Measurements from ENCODE around the gene PRICKLE2. TPM values are rescaled to one million over a fixed set of nuclear protein-coding genes. Genes with fewer than 3 reads are reported as not detected.

The PRICKLE2 gene
- polyA plus RNA-seq, 1 donor (not counting 4 experiments of a cell fraction or from before 2014, with no cell fraction given): 7.8 TPM

DNA sequence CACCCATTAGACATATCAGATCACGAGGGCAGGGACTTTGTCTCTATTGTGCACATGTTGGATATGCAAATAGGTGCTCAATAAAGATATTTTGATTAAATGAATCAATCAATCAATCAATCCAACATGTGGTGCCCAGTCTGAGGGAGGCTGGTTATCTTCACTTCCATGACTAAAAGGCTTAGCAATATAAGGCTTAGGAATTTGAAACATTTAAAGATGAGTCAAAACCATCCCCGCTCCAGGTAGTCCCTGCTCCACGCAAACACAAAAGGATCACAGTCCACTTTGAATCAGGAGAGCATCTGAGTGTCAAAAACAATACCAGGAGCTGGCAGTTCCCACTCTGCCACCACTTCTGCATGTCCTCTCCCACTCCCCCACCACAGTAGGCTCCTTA lies 25.8 kb upstream of the PRICKLE2 start:
- Histone ChIP-seq H3K9me3 (ENCODE audit: control insufficient read depth, low read depth, low read length) (no peaks in the 10 kb centered on the region), H3K36me3 (ENCODE audit: control insufficient read depth in 2 of 2, extremely low read depth in 1 of 2, insufficient read depth in 2 of 2, low read length in 2 of 2) (no peaks in the 10 kb centered on the region), H3K79me2 (ENCODE audit: control insufficient read depth, insufficient read depth, low read length) (no peaks in the 10 kb centered on the region), H3K4me1 (ENCODE audit: control insufficient read depth, extremely low read depth, insufficient read depth, low read length) (peaks cover 4% of the 10 kb centered on the region), H3K27me3 (ENCODE audit: control insufficient read depth, extremely low read depth, insufficient read depth, low read length) (no peaks in the 10 kb centered on the region), H3K4me2 (ENCODE audit: control insufficient read depth, extremely low read depth, insufficient read depth, low read depth, low read length) (no peak overlapping the region), H3K4me3 (ENCODE audit: control insufficient read depth in 2 of 3, extremely low read depth in 1 of 3, insufficient read depth in 2 of 3, low read depth in 1 of 3, low read length in 3 of 3) (no peak overlapping the region), H2AFZ (ENCODE audit: control insufficient read depth, low read length) (no peak overlapping the region), H3K9ac (ENCODE audit: control insufficient read depth, extremely low read depth, insufficient read depth, low read length) (no peak overlapping the region), H4K20me1 (ENCODE audit: control insufficient read depth, extremely low read depth, insufficient read depth, low read length) (no peaks in the 10 kb centered on the region), H3K9me1 (ENCODE audit: control insufficient read depth, extremely low read depth, insufficient read depth, low read length) (no peaks in the 10 kb centered on the region), H3K27ac (ENCODE audit: control insufficient read depth, insufficient read depth, low read length) (no peak overlapping the region)
- dilution Hi-C loops (cut with MboI; ENCODE audit: extremely low pct_ligation_motif_present, low sequenced_read_pairs): no loop called here
- TF ChIP-seq, protein P1, sequence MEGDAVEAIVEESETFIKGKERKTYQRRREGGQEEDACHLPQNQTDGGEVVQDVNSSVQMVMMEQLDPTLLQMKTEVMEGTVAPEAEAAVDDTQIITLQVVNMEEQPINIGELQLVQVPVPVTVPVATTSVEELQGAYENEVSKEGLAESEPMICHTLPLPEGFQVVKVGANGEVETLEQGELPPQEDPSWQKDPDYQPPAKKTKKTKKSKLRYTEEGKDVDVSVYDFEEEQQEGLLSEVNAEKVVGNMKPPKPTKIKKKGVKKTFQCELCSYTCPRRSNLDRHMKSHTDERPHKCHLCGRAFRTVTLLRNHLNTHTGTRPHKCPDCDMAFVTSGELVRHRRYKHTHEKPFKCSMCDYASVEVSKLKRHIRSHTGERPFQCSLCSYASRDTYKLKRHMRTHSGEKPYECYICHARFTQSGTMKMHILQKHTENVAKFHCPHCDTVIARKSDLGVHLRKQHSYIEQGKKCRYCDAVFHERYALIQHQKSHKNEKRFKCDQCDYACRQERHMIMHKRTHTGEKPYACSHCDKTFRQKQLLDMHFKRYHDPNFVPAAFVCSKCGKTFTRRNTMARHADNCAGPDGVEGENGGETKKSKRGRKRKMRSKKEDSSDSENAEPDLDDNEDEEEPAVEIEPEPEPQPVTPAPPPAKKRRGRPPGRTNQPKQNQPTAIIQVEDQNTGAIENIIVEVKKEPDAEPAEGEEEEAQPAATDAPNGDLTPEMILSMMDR (optimal IDR thresholded peaks at IDR 0.05 in 1 of 3, IDR thresholded peaks at IDR 0.05 in 1 of 3, conservative IDR thresholded peaks at IDR 0.05 in 1 of 3; ENCODE audit: extremely low read depth in 1 of 3, insufficient read depth in 2 of 3, low read length in 3 of 3): no peak
- TF ChIP-seq EZH2 (IDR thresholded peaks at IDR 0.05; ENCODE audit: low read length): no peak
- DNase-seq (ENCODE audit: low read depth, low spot score) (no peak), FAIRE-seq (no peak)

DNA sequence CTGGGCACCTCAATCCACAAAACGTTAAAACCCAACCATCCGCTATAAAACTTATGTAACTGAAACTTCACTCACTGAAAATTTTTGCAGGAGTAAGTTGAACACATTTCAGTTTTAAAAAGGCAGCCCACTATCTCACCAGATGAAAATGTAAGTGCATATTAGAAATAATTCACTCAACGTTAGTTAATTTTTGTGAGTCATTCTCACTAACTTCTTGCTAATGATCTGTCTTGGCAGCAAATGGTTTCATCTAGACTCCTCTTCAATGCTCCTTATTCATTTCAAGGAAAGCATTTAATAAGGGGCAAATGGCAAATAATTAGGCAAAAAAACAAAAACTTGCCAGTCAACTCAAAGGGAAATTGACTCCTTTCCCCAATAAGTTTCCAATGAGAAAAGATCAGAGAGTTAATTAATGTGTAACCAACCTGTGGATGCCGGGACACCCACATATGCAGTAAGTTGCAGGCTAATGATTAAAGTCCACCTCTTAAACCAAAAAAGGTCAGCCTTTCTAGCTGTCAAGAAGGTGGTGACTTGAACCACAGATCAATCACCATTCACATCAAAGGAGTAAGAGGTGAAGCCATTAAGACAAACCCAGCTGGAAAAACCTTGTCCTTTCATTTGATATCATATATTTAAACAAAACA lies 22.9 kb upstream of the PRICKLE2 start:
- TF ChIP-seq, protein P1 (optimal IDR thresholded peaks at IDR 0.05 in 1 of 3, IDR thresholded peaks at IDR 0.05 in 1 of 3, conservative IDR thresholded peaks at IDR 0.05 in 1 of 3; ENCODE audit: extremely low read depth in 1 of 3, insufficient read depth in 2 of 3, low read length in 3 of 3): no peak
- TF ChIP-seq EZH2 (IDR thresholded peaks at IDR 0.05; ENCODE audit: low read length): no peak
- FAIRE-seq: no peak
- DNase-seq (ENCODE audit: low read depth, low spot score): no peak
- H3K9me1 ChIP-seq (ENCODE audit: control insufficient read depth, extremely low read depth, insufficient read depth, low read length): no peaks in the 10 kb centered on the region
- no peak overlapping the region for H3K9ac ChIP-seq (ENCODE audit: control insufficient read depth, extremely low read depth, insufficient read depth, low read length)
- H3K79me2 ChIP-seq (ENCODE audit: control insufficient read depth, insufficient read depth, low read length): no peaks in the 10 kb centered on the region
- dilution Hi-C loops (cut with MboI; ENCODE audit: extremely low pct_ligation_motif_present, low sequenced_read_pairs): no loop called here
- no peaks in the 10 kb centered on the region for H3K27me3 ChIP-seq (ENCODE audit: control insufficient read depth, extremely low read depth, insufficient read depth, low read length)
- no peaks in the 10 kb centered on the region for H3K9me3 ChIP-seq (ENCODE audit: control insufficient read depth, low read depth, low read length)
- H3K4me2 ChIP-seq (ENCODE audit: control insufficient read depth, extremely low read depth, insufficient read depth, low read depth, low read length): no peak overlapping the region
- no peaks in the 10 kb centered on the region for H4K20me1 ChIP-seq (ENCODE audit: control insufficient read depth, extremely low read depth, insufficient read depth, low read length)
- no peaks in the 10 kb centered on the region for H3K36me3 ChIP-seq (ENCODE audit: control insufficient read depth in 2 of 2, extremely low read depth in 1 of 2, insufficient read depth in 2 of 2, low read length in 2 of 2)
- H3K27ac ChIP-seq (ENCODE audit: control insufficient read depth, insufficient read depth, low read length): no peak overlapping the region
- no peaks in the 10 kb centered on the region for H3K4me1 ChIP-seq (ENCODE audit: control insufficient read depth, extremely low read depth, insufficient read depth, low read length)
- H3K4me3 ChIP-seq (ENCODE audit: control insufficient read depth in 2 of 3, extremely low read depth in 1 of 3, insufficient read depth in 2 of 3, low read depth in 1 of 3, low read length in 3 of 3): no peak overlapping the region
- H2AFZ ChIP-seq (ENCODE audit: control insufficient read depth, low read length): no peak overlapping the region
